Nephron progenitor cell (in vitro differentiated cells): ENCODE results near the gene F2RL3.

Experiments
- DNase-seq: peaks from one replicate; pipeline ENCODE4 v3.0.0; 2021
- H3K27ac Mint-ChIP-seq: 2 replicates; pipeline ENCODE4 v1.8.0; 2021; ENCODE audit warnings: mild to moderate bottlenecking, moderate library complexity, mixed read lengths
- H3K27me3 Mint-ChIP-seq: 2 replicates; pipeline ENCODE4 v1.8.0; 2021; ENCODE audit warnings: mild to moderate bottlenecking, low read depth, mixed read lengths; ENCODE audit not compliant: poor library complexity
- H3K36me3 Mint-ChIP-seq: 2 replicates; pipeline ENCODE4 v1.8.0; 2021; ENCODE audit warnings: low read depth, mixed read lengths
- H3K4me1 Mint-ChIP-seq: 2 replicates; pipeline ENCODE4 v1.8.0; 2021; ENCODE audit warnings: mixed read lengths
- H3K4me3 Mint-ChIP-seq: 2 replicates; pipeline ENCODE4 v1.8.0; 2021; ENCODE audit warnings: mild to moderate bottlenecking, moderate library complexity, mixed read lengths
- H3K9me3 Mint-ChIP-seq: 2 replicates; pipeline ENCODE4 v1.8.0; 2021; ENCODE audit warnings: mild to moderate bottlenecking, moderate library complexity, mixed read lengths
- CTCF ChIP-seq: fragments of 200-600 bp; sonication (generic); IDR thresholded peaks from 2 replicates; pipeline ENCODE4 v1.5.0; 2021; ENCODE audit warnings: antibody characterized with exemption

The F2RL3 gene

GRCh38 chr19:16888629-16889365, at the start of gene F2RL3:
F2RL3 (plus strand) TSS chr19:16888999; CDS start chr19:16889190, 191 bp downstream.
- no peaks in the 10 kb centered on the region for H3K36me3 Mint-ChIP-seq
- no peak for DNase-seq
- no peak for TF ChIP-seq CTCF
- peaks cover 21% of the 10 kb centered on the region for H3K4me1 Mint-ChIP-seq
- H3K27ac Mint-ChIP-seq, result no peak within 1 kb of the TSS
- H3K27me3 Mint-ChIP-seq, result peaks cover 9% of the 10 kb centered on the region
- H3K4me3 Mint-ChIP-seq, result no peak within 1 kb of the TSS
- H3K9me3 Mint-ChIP-seq, result no peaks in the 10 kb centered on the region

GRCh38 chr19:16841391-16841926, 47.3 kb upstream of the F2RL3 start:
- Mint-ChIP-seq H3K9me3 (no peaks in the 10 kb centered on the region), H3K4me1 (peaks cover 40% of the 10 kb centered on the region), H3K27me3 (no peaks in the 10 kb centered on the region), H3K27ac (no peak overlapping the region), H3K36me3 (peaks cover 82% of the 10 kb centered on the region), H3K4me3 (no peak overlapping the region)
- TF ChIP-seq CTCF, result no peak
- DNase-seq, result no peak

- no peak overlapping the region for H3K4me3 Mint-ChIP-seq
- H3K27me3 Mint-ChIP-seq, result no peaks in the 10 kb centered on the region
- DNase-seq, result no peak
- peaks cover 78% of the 10 kb centered on the region for H3K36me3 Mint-ChIP-seq
- H3K27ac Mint-ChIP-seq, result no peak overlapping the region
- no peak for TF ChIP-seq CTCF
- H3K4me1 Mint-ChIP-seq, result peaks cover 18% of the 10 kb centered on the region
- H3K9me3 Mint-ChIP-seq, result no peaks in the 10 kb centered on the region
These were observed 41.9 kb upstream of the F2RL3 start for GRCh38 chr19:16846901-16847300.

GRCh38 chr19:16847430-16847829, 41.4 kb upstream of the F2RL3 start:
- no peak for DNase-seq
- Mint-ChIP-seq H3K4me3 (no peak overlapping the region), H3K36me3 (peaks cover 82% of the 10 kb centered on the region), H3K27me3 (no peaks in the 10 kb centered on the region), H3K4me1 (peaks cover 18% of the 10 kb centered on the region), H3K27ac (peak overlapping the region; percentile 64), H3K9me3 (no peaks in the 10 kb centered on the region)
- TF ChIP-seq CTCF, result no peak

GRCh38 chr19:16849168-16849567, 39.6 kb upstream of the F2RL3 start:
- Mint-ChIP-seq H3K36me3 (peaks cover 77% of the 10 kb centered on the region), H3K27me3 (no peaks in the 10 kb centered on the region), H3K4me1 (peaks cover 12% of the 10 kb centered on the region), H3K27ac (no peak overlapping the region), H3K9me3 (no peaks in the 10 kb centered on the region), H3K4me3 (no peak overlapping the region)
- DNase-seq, result no peak
- TF ChIP-seq CTCF, result no peak

- Mint-ChIP-seq H3K9me3 (no peaks in the 10 kb centered on the region), H3K27me3 (no peaks in the 10 kb centered on the region)
- no peak for DNase-seq
These were observed 38.7 kb upstream of the F2RL3 start for GRCh38 chr19:16850133-16850532.

More at GRCh38 chr19:16850133-16850532, 38.7 kb upstream of the F2RL3 start:
- no peak overlapping the region for H3K4me3 Mint-ChIP-seq
- H3K36me3 Mint-ChIP-seq, result peaks cover 77% of the 10 kb centered on the region
- peaks cover 2% of the 10 kb centered on the region for H3K4me1 Mint-ChIP-seq
- H3K27ac Mint-ChIP-seq, result no peak overlapping the region
- no peak for TF ChIP-seq CTCF
